SU-DHL-6 (cell line): ENCODE data around the gene OS9.

Source experiments
- H2AFZ ChIP-seq: fragments of 200-600 bp; sonication (generic); 2 replicates; pipeline ENCODE4 v1.6.1; 2014; ENCODE audit warnings: low read depth, mild to moderate bottlenecking, moderate library complexity, mixed read lengths, antibody characterized with exemption, low read length; ENCODE audit not compliant: severe bottlenecking
- H3F3A ChIP-seq: fragments of 200-600 bp; shearing (Covaris generic); 2 replicates; pipeline ENCODE4 v1.6.0; 2016; ENCODE audit warnings: antibody characterized with exemption, mild to moderate bottlenecking; ENCODE audit not compliant: insufficient read depth
- H3K27ac ChIP-seq: fragments of 200-600 bp; sonication (generic); 2 replicates; pipeline ENCODE4 v1.5.1; 2016; ENCODE audit warnings: low read depth, mild to moderate bottlenecking, low read length, moderate library complexity, mixed read lengths
- H3K27me3 ChIP-seq: fragments of 200-600 bp; sonication (generic), shearing (Covaris generic); 2 replicates; pipeline ENCODE4 v1.6.0; 2014; ENCODE audit warnings: mild to moderate bottlenecking, low read length
- H3K36me3 ChIP-seq: fragments of 200-600 bp; sonication (generic); 2 replicates; pipeline ENCODE4 v1.6.1; 2014; ENCODE audit warnings: mild to moderate bottlenecking, low read length, mixed read lengths
- H3K4me2 ChIP-seq: fragments of 300-600, 200-600 bp; shearing (Covaris generic), sonication (generic); 2 replicates; pipeline ENCODE4 v1.6.0; 2014; ENCODE audit warnings: low read length, low read depth, mild to moderate bottlenecking; ENCODE audit not compliant: poor library complexity, severe bottlenecking
- H3K4me3 ChIP-seq: fragments of 200-600 bp; sonication (generic); 2 replicates; pipeline ENCODE4 v1.5.1; 2014; ENCODE audit warnings: antibody characterized with exemption, low read length, mild to moderate bottlenecking, mixed read lengths; ENCODE audit not compliant: insufficient read depth, poor library complexity, severe bottlenecking
- H3K79me2 ChIP-seq: fragments of 200-600 bp; sonication (generic); 2 replicates; pipeline ENCODE4 v1.6.1; 2014; ENCODE audit warnings: mild to moderate bottlenecking, low read length, moderate library complexity; ENCODE audit not compliant: insufficient read depth
- H3K9ac ChIP-seq: fragments of 200-600 bp; sonication (generic); 2 replicates; pipeline ENCODE4 v1.7.0; 2014; ENCODE audit warnings: mild to moderate bottlenecking, low read length
- H3K9me2 ChIP-seq: fragments of 200-600 bp; sonication (generic); replicated peaks from 2 replicates; pipeline ENCODE4 v1.6.1; 2014; ENCODE audit warnings: low read length; ENCODE audit not compliant: insufficient read depth
- H3K9me3 ChIP-seq: fragments of 200-600 bp; sonication (generic); 2 replicates; pipeline ENCODE4 v1.6.1; 2014; ENCODE audit warnings: low read length, mixed read lengths; ENCODE audit not compliant: insufficient read depth
- H4K20me1 ChIP-seq: fragments of 200-600 bp; sonication (generic); 2 replicates; pipeline ENCODE4 v1.6.1; 2014; ENCODE audit warnings: low read depth, mild to moderate bottlenecking, antibody characterized with exemption, low read length, moderate library complexity, mixed read lengths
- CTCF ChIP-seq: fragments of 200-600 bp; sonication (generic); IDR thresholded peaks from one replicate; pipeline ENCODE4 v1.5.1; 2017; ENCODE audit warnings: antibody characterized with exemption, mild to moderate bottlenecking, low read length, moderate library complexity; ENCODE audit not compliant: insufficient read depth, poor library complexity, severe bottlenecking
- EZH2phosphoT487 ChIP-seq: fragments of 200-600 bp; sonication (generic), shearing (Covaris generic); conservative IDR thresholded peaks from 2 replicates; pipeline ENCODE4 v1.6.1; 2018; ENCODE audit warnings: mild to moderate bottlenecking, antibody characterized with exemption, low read length, moderate library complexity, mixed read lengths

OS9 gene

DNA sequence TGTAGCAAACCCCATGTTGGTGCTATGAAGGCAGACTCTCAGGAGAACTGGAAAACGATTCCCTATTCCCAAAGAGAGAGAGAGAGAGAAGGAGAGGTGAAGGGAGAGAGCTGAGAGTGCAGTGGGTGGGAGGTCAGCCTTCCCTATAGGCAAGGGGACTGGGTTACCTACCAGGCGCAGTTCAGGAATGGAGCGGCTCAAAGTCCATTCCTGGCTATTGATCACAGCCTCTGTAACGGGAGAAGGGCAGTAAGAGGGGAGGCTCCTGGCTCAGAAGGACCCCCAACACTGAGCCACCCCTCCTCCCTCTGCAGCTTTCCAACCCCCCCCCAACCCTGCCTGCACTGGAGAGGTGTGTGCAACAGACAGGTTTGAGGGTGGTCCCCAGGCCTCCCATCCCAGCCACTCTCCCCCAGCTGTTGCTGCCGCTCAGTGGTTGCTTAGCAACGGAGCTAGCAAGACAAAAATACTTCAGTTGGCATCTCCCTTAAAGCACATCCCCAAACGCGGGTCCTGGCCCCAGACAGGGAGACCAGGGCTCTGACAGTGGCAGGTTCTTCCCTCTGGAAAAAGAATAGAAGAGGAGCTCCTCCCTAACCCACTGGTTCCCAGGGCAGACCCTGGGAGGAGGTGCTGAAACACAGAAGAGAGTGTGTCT is 41.4 kb downstream of the OS9 start:
- no peak overlapping the region for H3K27ac ChIP-seq
- H3K9ac ChIP-seq, result no peak overlapping the region
- no peaks in the 10 kb centered on the region for H3K27me3 ChIP-seq
- H3K9me2 ChIP-seq, result no peaks in the 10 kb centered on the region
- H3K4me3 ChIP-seq, result no peak overlapping the region
- peaks cover 12% of the 10 kb centered on the region for H3K79me2 ChIP-seq
- H3K4me2 ChIP-seq, result no peak overlapping the region
- no peaks in the 10 kb centered on the region for H3F3A ChIP-seq
- no peaks in the 10 kb centered on the region for H4K20me1 ChIP-seq
- H3K9me3 ChIP-seq, result no peaks in the 10 kb centered on the region
- no peak overlapping the region for H2AFZ ChIP-seq
- H3K36me3 ChIP-seq, result no peaks in the 10 kb centered on the region; the same call in 1 of the 2 replicates
- TF ChIP-seq CTCF (no peak), EZH2phosphoT487 (no peak)

GRCh38 chr12:57735952-57736740 is 42.2 kb downstream of the OS9 start:
- Histone ChIP-seq H3K4me2 (no peak overlapping the region), H3K9me2 (no peaks in the 10 kb centered on the region), H3K9me3 (no peaks in the 10 kb centered on the region), H3K79me2 (peaks cover 12% of the 10 kb centered on the region), H3K9ac (no peak overlapping the region), H4K20me1 (no peaks in the 10 kb centered on the region), H3K36me3 (no peaks in the 10 kb centered on the region; the same call in 1 of the 2 replicates), H3K27me3 (no peaks in the 10 kb centered on the region), H3K27ac (no peak overlapping the region), H3F3A (no peaks in the 10 kb centered on the region), H3K4me3 (no peak overlapping the region), H2AFZ (no peak overlapping the region)
- TF ChIP-seq CTCF (no peak), EZH2phosphoT487 (no peak)

DNA sequence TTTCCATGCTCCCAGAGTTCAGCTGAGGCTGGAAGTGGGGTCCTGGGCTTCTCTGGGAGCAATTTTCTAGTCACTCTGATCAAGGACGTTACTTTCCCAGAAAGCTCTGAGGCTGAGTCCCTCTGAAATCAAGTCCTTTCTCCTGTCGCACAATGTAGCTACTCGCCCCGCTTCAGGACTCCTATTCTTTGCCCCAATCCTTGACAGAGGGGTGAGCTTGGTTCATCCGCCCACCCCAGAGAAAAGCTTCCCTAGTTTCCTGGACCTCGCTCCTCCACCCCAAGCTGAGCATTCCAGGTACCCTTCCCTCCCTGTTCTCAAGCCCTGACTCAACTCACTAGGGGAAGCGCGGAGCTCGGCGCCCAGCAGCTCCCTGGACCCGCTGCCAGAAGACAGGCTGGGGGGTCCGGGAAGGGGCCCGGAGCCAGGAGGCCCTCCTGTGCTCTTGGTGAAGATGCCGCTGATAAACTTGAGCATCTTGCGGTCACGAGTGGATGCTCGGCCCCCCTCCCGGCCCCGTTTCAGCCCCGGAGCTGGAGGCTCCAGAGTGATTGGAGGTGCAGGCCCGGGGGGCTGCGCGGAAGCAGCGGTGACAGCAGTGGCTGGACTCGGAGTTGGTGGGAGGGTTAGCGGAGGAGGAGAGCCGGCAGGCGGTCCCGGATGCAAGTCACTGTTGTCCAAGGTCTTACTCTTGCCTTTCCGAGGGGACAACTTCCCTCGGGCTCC is 43.0 kb downstream of the OS9 start:
- no peak overlapping the region for H3K27ac ChIP-seq
- no peak overlapping the region for H2AFZ ChIP-seq

More for the DNA sequence above, 43.0 kb downstream of the OS9 start:
- no peaks in the 10 kb centered on the region for H3K36me3 ChIP-seq
- no peaks in the 10 kb centered on the region for H3K9me3 ChIP-seq
- no peak overlapping the region for H3K4me2 ChIP-seq
- no peaks in the 10 kb centered on the region for H3K27me3 ChIP-seq
- H3K9ac ChIP-seq, result no peak overlapping the region
- no peaks in the 10 kb centered on the region for H3F3A ChIP-seq
- no peaks in the 10 kb centered on the region for H3K9me2 ChIP-seq
- H3K4me3 ChIP-seq, result no peak overlapping the region
- no peaks in the 10 kb centered on the region for H4K20me1 ChIP-seq
- peaks cover 12% of the 10 kb centered on the region for H3K79me2 ChIP-seq
- TF ChIP-seq EZH2phosphoT487 (no peak), CTCF (no peak)
